Activated CD8-positive, alpha-beta memory T cell treated with anti-CD3 and anti-CD28 coated beads for 36 hours (primary cell): Measurements from ENCODE around the gene MEF2A. TPM values are rescaled to one million over a fixed set of nuclear protein-coding genes. Genes with fewer than 3 reads are reported as not detected.

Source experiments
- CTCF ChIA-PET: fragments of 350-600 bp; sonication (Branson Sonifier 250); formaldehyde crosslinking; loops from one replicate; lab custom pipeline; 2021; ENCODE audit warnings: antibody characterized with exemption; lab: Charles Lee
- POLR2A ChIA-PET: fragments of 350-600 bp; sonication (Branson Sonifier 250); formaldehyde crosslinking; loops from one replicate; lab custom pipeline; 2021; ENCODE audit warnings: antibody characterized with exemption; lab: Charles Lee
- total RNA-seq, 2 experiments: library from RNA; stranded (reverse); gene quantifications; one replicate each; pipeline ENCODE4 v1.2.3, GENCODE V29; 2021

The MEF2A gene
- total RNA-seq, 2 experiments from 2014 or later, result 21.9 to 23.4 TPM

GRCh38 chr15:99561476-99562230 is 4.1 kb upstream of the MEF2A start:
- ChIA-PET POLR2A (interaction anchor here (0.8 kb wide), 1 partner anchor 123 kb away, joined by 4 read pairs; no protein-coding TSS in a partner anchor), CTCF (no interaction called here)

- ChIA-PET POLR2A (no interaction called here), CTCF (no interaction called here)
Measured at GRCh38 chr15:99562238-99562637, 3.5 kb upstream of the MEF2A start.

- POLR2A ChIA-PET, result no interaction called here
Measured at GRCh38 chr15:99564221-99565048, 1.3 kb upstream of the MEF2A start.

GRCh38 chr15:99565049-99565298 is 810 bp upstream of the MEF2A start:
- ChIA-PET CTCF (interaction anchor here (1.1 kb wide), 1 partner anchor 140 kb away, joined by 4 read pairs; no protein-coding TSS in a partner anchor), POLR2A (interaction anchor here (0.7 kb wide), 2 partner anchors 66 to 314 kb away, joined by 3 to 4 read pairs; partner anchors contain the start of gene LRRC28)

More at GRCh38 chr15:99564221-99565048, 1.3 kb upstream of the MEF2A start:
- CTCF ChIA-PET, result interaction anchor here (0.6 to 1.1 kb wide), 2 partner anchors 12 to 140 kb away, joined by 3 to 4 read pairs; no protein-coding TSS in a partner anchor

- ChIA-PET CTCF (interaction anchor here (0.9 kb wide), 1 partner anchor 138 kb away, joined by 3 read pairs; no protein-coding TSS in a partner anchor), POLR2A (interaction anchor here (1.5 kb wide), 1 partner anchor 167 kb away, joined by 5 read pairs; the partner anchor contains the start of gene LYSMD4)
Measured at GRCh38 chr15:99566157-99566897, 543 bp downstream of the MEF2A start.

GRCh38 chr15:99568625-99569352 is 3.0 kb downstream of the MEF2A start:
- ChIA-PET POLR2A (no interaction called here), CTCF (no interaction called here)

- CTCF ChIA-PET, result no interaction called here
Measured at GRCh38 chr15:99571299-99571698, 5.5 kb downstream of the MEF2A start.

GRCh38 chr15:99574048-99574447 is 8.3 kb downstream of the MEF2A start:
- CTCF ChIA-PET, result no interaction called here
- POLR2A ChIA-PET, result no interaction called here

More at GRCh38 chr15:99571299-99571698, 5.5 kb downstream of the MEF2A start:
- POLR2A ChIA-PET, result no interaction called here

GRCh38 chr15:99574502-99574901 is 8.7 kb downstream of the MEF2A start:
- ChIA-PET POLR2A (no interaction called here), CTCF (no interaction called here)

GRCh38 chr15:99578809-99579208 is 13.0 kb downstream of the MEF2A start:
- POLR2A ChIA-PET, result no interaction called here
- CTCF ChIA-PET, result no interaction called here

- ChIA-PET CTCF (no interaction called here), POLR2A (no interaction called here)
Measured at GRCh38 chr15:99580076-99580475, 14.3 kb downstream of the MEF2A start.

GRCh38 chr15:99582508-99582960 is 16.8 kb downstream of the MEF2A start:
- POLR2A ChIA-PET, result no interaction called here
- CTCF ChIA-PET, result no interaction called here

- POLR2A ChIA-PET, result no interaction called here
Measured at GRCh38 chr15:99584081-99584600, 18.4 kb downstream of the MEF2A start.

GRCh38 chr15:99586121-99586520 is 20.3 kb downstream of the MEF2A start:
- ChIA-PET POLR2A (no interaction called here), CTCF (no interaction called here)

More at GRCh38 chr15:99584081-99584600, 18.4 kb downstream of the MEF2A start:
- CTCF ChIA-PET, result no interaction called here

- POLR2A ChIA-PET, result no interaction called here
- CTCF ChIA-PET, result no interaction called here
Measured at GRCh38 chr15:99589801-99590200, 24.0 kb downstream of the MEF2A start.

GRCh38 chr15:99590913-99591646 is 25.3 kb downstream of the MEF2A start:
- POLR2A ChIA-PET, result no interaction called here
- CTCF ChIA-PET, result no interaction called here

GRCh38 chr15:99592145-99592791 is 26.5 kb downstream of the MEF2A start:
- CTCF ChIA-PET, result no interaction called here
- POLR2A ChIA-PET, result no interaction called here

- ChIA-PET POLR2A (no interaction called here), CTCF (no interaction called here)
Measured at GRCh38 chr15:99593070-99593469, 27.3 kb downstream of the MEF2A start.
